Spinal cord (tissue), 10 donors: ENCODE data around the gene LRRC26. TPM values are rescaled to one million over a fixed set of nuclear protein-coding genes. Genes with fewer than 3 reads are reported as not detected.

Experiments
- DNase-seq, 6 donors: peaks; one replicate each; pipeline versions ENCODE4 v3.0.0 to v3.0.0-alpha.2; 2013 to 2015; ENCODE audit warnings: low spot score in 6 of 6, low read depth in 4 of 6
- H3K27ac ChIP-seq: one replicate; pipeline ENCODE4 v1.5.1; 2013; ENCODE audit warnings: low read depth, low read length, control low read depth
- H3K27me3 ChIP-seq: one replicate; pipeline ENCODE4 v1.6.1; 2013; ENCODE audit warnings: low read length; ENCODE audit not compliant: control insufficient read depth, insufficient read depth
- H3K36me3 ChIP-seq: one replicate; pipeline ENCODE4 v1.6.1; 2013; ENCODE audit warnings: low read length; ENCODE audit not compliant: control insufficient read depth, insufficient read depth
- H3K4me1 ChIP-seq: one replicate; pipeline ENCODE4 v1.6.1; 2013; ENCODE audit warnings: low read length; ENCODE audit not compliant: control insufficient read depth, insufficient read depth
- H3K4me3 ChIP-seq: one replicate; pipeline ENCODE4 v1.5.1; 2013; ENCODE audit warnings: low read depth, low read length, control low read depth
- H3K9me3 ChIP-seq: one replicate; pipeline ENCODE4 v1.6.1; 2013; ENCODE audit warnings: low read length; ENCODE audit not compliant: control insufficient read depth, insufficient read depth
- WGBS: methylation state at CpG from one replicate; pipeline ENCODE4 v1.1.5; 2013; ENCODE audit warnings: missing lambda C conversion rate; ENCODE audit not compliant: insufficient coverage; 5-methylcytosine and 5-hydroxymethylcytosine counted together
- polyA plus RNA-seq, 2 donors: library from polyadenylated mRNA; unstranded; fragments of 120-200 nt; gene quantifications; one replicate each; pipeline ENCODE4 v1.2.1, GENCODE V29; 2013; ENCODE audit not compliant: insufficient read length in 2 of 2
- total RNA-seq, 2 donors: library from RNA; depleted of rRNA in 1 of 2; stranded (reverse); fragments of 120-200 nt in 1 of 2; fragments of >200 nt in 1 of 2; gene quantifications; one replicate each; pipeline versions ENCODE4 v1.2.3 to v1.2.4, GENCODE V29; 2013 to 2014
- donor health status: healthy.

LRRC26 gene
- total and polyA plus RNA-seq, 4 donors = 0.30 to 1.9 (median 0.87) TPM

- peaks cover 14% of the 10 kb centered on the region for H3K4me1 ChIP-seq
- WGBS = 69% methylated on average over 18 of the region's 19 CpGs
- peaks cover 79% of the 10 kb centered on the region for H3K36me3 ChIP-seq
- no peak overlapping the region for H3K4me3 ChIP-seq
- H3K27me3 ChIP-seq = peaks cover 62% of the 10 kb centered on the region
- no peak for DNase-seq
- no peak overlapping the region for H3K27ac ChIP-seq
- H3K9me3 ChIP-seq = no peaks in the 10 kb centered on the region
These were observed 12.0 kb downstream of the LRRC26 start for GRCh38 chr9:137157618-137158415.

GRCh38 chr9:137156567-137157375, 13.1 kb downstream of the LRRC26 start:
- Histone ChIP-seq H3K4me1 (peaks cover 9% of the 10 kb centered on the region), H3K36me3 (peaks cover 80% of the 10 kb centered on the region), H3K27me3 (peaks cover 53% of the 10 kb centered on the region), H3K27ac (no peak overlapping the region), H3K4me3 (no peak overlapping the region), H3K9me3 (no peaks in the 10 kb centered on the region)
- 9% methylated on average over 61 of the region's 65 CpGs for WGBS
- peak in 1 of 6 donors; percentile 29 for DNase-seq

GRCh38 chr9:137152844-137153405, 16.9 kb downstream of the LRRC26 start:
- Histone ChIP-seq H3K36me3 (peaks cover 79% of the 10 kb centered on the region), H3K9me3 (no peaks in the 10 kb centered on the region), H3K4me1 (peaks cover 9% of the 10 kb centered on the region), H3K27me3 (peaks cover 26% of the 10 kb centered on the region), H3K4me3 (no peak overlapping the region), H3K27ac (no peak overlapping the region)
- no peak for DNase-seq
- WGBS = 84% methylated on average over 7 of the region's 7 CpGs

GRCh38 chr9:137150617-137151457, 19.0 kb downstream of the LRRC26 start:
- DNase-seq = no peak

GRCh38 chr9:137149942-137150616, 19.8 kb downstream of the LRRC26 start:
- H3K36me3 ChIP-seq = peaks cover 78% of the 10 kb centered on the region
- H3K4me3 ChIP-seq = no peak overlapping the region
- no peak for DNase-seq
- H3K27me3 ChIP-seq = peaks cover 2% of the 10 kb centered on the region
- no peaks in the 10 kb centered on the region for H3K9me3 ChIP-seq
- 46% methylated on average over 14 of the region's 20 CpGs for WGBS
- no peaks in the 10 kb centered on the region for H3K4me1 ChIP-seq
- no peak overlapping the region for H3K27ac ChIP-seq

More at GRCh38 chr9:137150617-137151457, 19.0 kb downstream of the LRRC26 start:
- Histone ChIP-seq H3K4me1 (no peaks in the 10 kb centered on the region), H3K36me3 (peaks cover 79% of the 10 kb centered on the region), H3K27ac (no peak overlapping the region), H3K27me3 (peaks cover 10% of the 10 kb centered on the region), H3K4me3 (no peak overlapping the region), H3K9me3 (no peaks in the 10 kb centered on the region)
- WGBS = 29% methylated on average over 26 of the region's 34 CpGs

- H3K4me3 ChIP-seq = no peak overlapping the region
- DNase-seq = no peak
- H3K4me1 ChIP-seq = no peaks in the 10 kb centered on the region
- H3K27ac ChIP-seq = no peak overlapping the region
- H3K9me3 ChIP-seq = no peaks in the 10 kb centered on the region
- WGBS = 75% methylated on average over 5 of the region's 5 CpGs
- H3K36me3 ChIP-seq = peaks cover 74% of the 10 kb centered on the region
- peaks cover 2% of the 10 kb centered on the region for H3K27me3 ChIP-seq
These were observed 20.5 kb downstream of the LRRC26 start for GRCh38 chr9:137149363-137149762.

- Histone ChIP-seq H3K9me3 (no peaks in the 10 kb centered on the region), H3K27ac (no peak overlapping the region), H3K4me1 (no peaks in the 10 kb centered on the region), H3K36me3 (peaks cover 78% of the 10 kb centered on the region), H3K4me3 (no peak overlapping the region), H3K27me3 (peaks cover 2% of the 10 kb centered on the region)
- WGBS = 84% methylated on average over 19 of the region's 19 CpGs
- no peak for DNase-seq
These were observed 21.2 kb downstream of the LRRC26 start for GRCh38 chr9:137148661-137149060.

- peaks cover 78% of the 10 kb centered on the region for H3K36me3 ChIP-seq
- no peak overlapping the region for H3K4me3 ChIP-seq
- WGBS = 68% methylated on average over 27 of the region's 27 CpGs
- no peaks in the 10 kb centered on the region for H3K9me3 ChIP-seq
- H3K27ac ChIP-seq = no peak overlapping the region
- no peaks in the 10 kb centered on the region for H3K4me1 ChIP-seq
- DNase-seq = no peak
- peaks cover 2% of the 10 kb centered on the region for H3K27me3 ChIP-seq
These were observed 21.6 kb downstream of the LRRC26 start for GRCh38 chr9:137148242-137148641.
